IMR-90 (cell line): ENCODE results near the gene MYO1H. TPM values are rescaled to one million over a fixed set of nuclear protein-coding genes. Genes with fewer than 3 reads are reported as not detected.
"Not testable (repeated sequence)": the region's sequence is repeated elsewhere in the genome, so short reads cannot be mapped to it uniquely, and the experiment has no call there.

Source experiments
- ATAC-seq: fragments of 200-7000 bp; cut with Tn5 transposase; 2 replicates; pipeline ENCODE4 v1.9.1; 2020; ENCODE audit warnings: low read depth, mild to moderate bottlenecking, moderate library complexity
- BruUV-seq: library from RNA; stranded (reverse); fragments of 400-500 nt; replicated peaks from 2 replicates; lab custom pipeline; 2021; lab: Mats Ljungman, UMichigan
- CTCF ChIA-PET: fragments of 300-600 bp; formaldehyde crosslinking; extraction: SDS; loops from one replicate; lab custom pipeline; 2021; ENCODE audit warnings: antibody characterized with exemption; lab: Yijun Ruan, JAX
- POLR2A ChIA-PET: fragments of 300-600 bp; sonication (Branson Sonifier 250); formaldehyde crosslinking; loops from one replicate; lab custom pipeline; 2022; ENCODE audit warnings: antibody characterized with exemption; ENCODE audit not compliant: unreplicated experiment; lab: Charles Lee
- DNase-seq: peaks from one replicate; pipeline ENCODE4 v3.0.0; 2013
- H2AFZ ChIP-seq: replicated peaks from 2 replicates; pipeline ENCODE3; 2013; ENCODE audit warnings: low read length, mild to moderate bottlenecking; ENCODE audit not compliant: poor library complexity
- H2AK5ac ChIP-seq: 2 replicates; pipeline ENCODE4 v1.6.1; 2013; ENCODE audit warnings: low read depth, low read length, inconsistent platforms
- H2AK9ac ChIP-seq: replicated peaks from 2 replicates; pipeline ENCODE3; 2013; ENCODE audit warnings: mild to moderate bottlenecking, low read depth, low read length, moderate library complexity; ENCODE audit not compliant: poor library complexity
- H2BK120ac ChIP-seq: 2 replicates; pipeline ENCODE4 v1.6.1; 2013; ENCODE audit warnings: low read depth, low read length, inconsistent platforms
- H2BK15ac ChIP-seq: 3 replicates; pipeline ENCODE4 v1.6.1; 2013; ENCODE audit warnings: low read depth, low read length, inconsistent platforms
- H2BK20ac ChIP-seq: 2 replicates; pipeline ENCODE4 v1.6.1; 2013; ENCODE audit warnings: low read depth, mild to moderate bottlenecking, inconsistent platforms, low read length, moderate library complexity
- H2BK5ac ChIP-seq: 2 replicates; pipeline ENCODE4 v1.6.1; 2013; ENCODE audit warnings: mild to moderate bottlenecking, low read depth, low read length, inconsistent platforms; ENCODE audit not compliant: poor library complexity, severe bottlenecking
- H3K14ac ChIP-seq: replicated peaks from 2 replicates; pipeline ENCODE4 v1.6.1; 2013; ENCODE audit warnings: low read depth, low read length, inconsistent platforms
- H3K18ac ChIP-seq: 2 replicates; pipeline ENCODE4 v1.6.1; 2013; ENCODE audit warnings: low read depth, low read length, control low read depth
- H3K23ac ChIP-seq: 2 replicates; pipeline ENCODE4 v1.6.1; 2013; ENCODE audit warnings: low read depth, low read length, inconsistent platforms
- H3K27ac ChIP-seq: 2 replicates; pipeline ENCODE4 v1.5.1; 2013; ENCODE audit warnings: mild to moderate bottlenecking, control low read depth, low read length; ENCODE audit not compliant: insufficient read depth
- H3K27me3 ChIP-seq: 2 replicates; pipeline ENCODE4 v1.6.1; 2013; ENCODE audit warnings: low read length; ENCODE audit not compliant: control insufficient read depth, insufficient read depth
- H3K36me3 ChIP-seq: 2 replicates; pipeline ENCODE4 v1.6.1; 2013; ENCODE audit warnings: low read length, mixed read lengths; ENCODE audit not compliant: control insufficient read depth, insufficient read depth
- H3K4ac ChIP-seq: 2 replicates; pipeline ENCODE4 v1.6.1; 2013; ENCODE audit warnings: low read depth, low read length, inconsistent platforms
- H3K4me1 ChIP-seq: 2 replicates; pipeline ENCODE4 v1.6.1; 2013; ENCODE audit warnings: low read length, mixed read lengths; ENCODE audit not compliant: control insufficient read depth, insufficient read depth
- H3K4me2 ChIP-seq: 2 replicates; pipeline ENCODE4 v1.6.1; 2013; ENCODE audit warnings: low read depth, mild to moderate bottlenecking, control low read depth, low read length, moderate library complexity
- H3K4me3 ChIP-seq: 2 replicates; pipeline ENCODE4 v1.5.1; 2013; ENCODE audit warnings: low read depth, mild to moderate bottlenecking, control low read depth, low read length, moderate library complexity; ENCODE audit not compliant: insufficient read depth
- H3K56ac ChIP-seq: 2 replicates; pipeline ENCODE4 v1.6.1; 2013; ENCODE audit warnings: low read length, inconsistent platforms; ENCODE audit not compliant: insufficient read depth; ENCODE audit errors: extremely low read depth
- H3K79me1 ChIP-seq, 2 experiments: 2 replicates each; pipeline ENCODE4 v1.6.1; 2013; ENCODE audit warnings: low read length in 2 of 2, inconsistent platforms in 1 of 2, low read depth in 1 of 2
- H3K9ac ChIP-seq: 2 replicates; pipeline ENCODE4 v1.6.1; 2013; ENCODE audit warnings: low read depth, low read length, control low read depth
- H3K9me1 ChIP-seq: 2 replicates; pipeline ENCODE4 v1.6.1; 2013; ENCODE audit warnings: low read length, inconsistent platforms; ENCODE audit not compliant: insufficient read depth
- H3K9me3 ChIP-seq: 2 replicates; pipeline ENCODE4 v1.6.1; 2013; ENCODE audit warnings: low read length; ENCODE audit not compliant: control insufficient read depth, insufficient read depth
- H4K20me1 ChIP-seq: 2 replicates; pipeline ENCODE4 v1.6.1; 2013; ENCODE audit warnings: low read length, inconsistent platforms; ENCODE audit not compliant: insufficient read depth
- H4K5ac ChIP-seq: 2 replicates; pipeline ENCODE4 v1.6.1; 2013; ENCODE audit warnings: mild to moderate bottlenecking, low read depth, low read length, control low read depth
- H4K8ac ChIP-seq, 2 experiments: 2 replicates each; pipeline ENCODE4 v1.6.1; 2013; ENCODE audit warnings: low read depth in 2 of 2, low read length in 2 of 2, control low read depth in 1 of 2, inconsistent platforms in 1 of 2
- H4K91ac ChIP-seq: 2 replicates; pipeline ENCODE4 v1.6.1; 2013; ENCODE audit warnings: low read depth, low read length, inconsistent platforms; ENCODE audit not compliant: insufficient read depth
- WGBS, 2 experiments: methylation state at CpG; one replicate each; pipeline versions ENCODE4 v1.1.5 to v1.1.7; 2013; ENCODE audit warnings: missing lambda C conversion rate in 2 of 2; ENCODE audit not compliant: insufficient read length in 1 of 2; ENCODE audit errors: extremely low coverage in 2 of 2; 5-methylcytosine and 5-hydroxymethylcytosine counted together
- dilution Hi-C: fragments of 300-500 bp; cut with HindIII; formaldehyde crosslinking; loops from one replicate; pipeline ENCODE4 v1.14.3; 2018; ENCODE audit warnings: low sequenced_read_pairs; ENCODE audit not compliant: unreplicated experiment
- in situ Hi-C: fragments of 300-500 bp; cut with MboI; formaldehyde crosslinking; loops from 3 replicates; pipeline ENCODE4 v1.14.3; 2019; ENCODE audit warnings: low sequenced_read_pairs, inconsistent platforms, mixed read lengths
- intact Hi-C: fragments of 100-400 bp; cut with micrococcal nuclease; formaldehyde crosslinking; loops from 2 replicates; pipeline ENCODE4 v1.10.0; 2022
- polyA plus RNA-seq, 3 experiments: library from polyadenylated mRNA; depleted of rRNA; stranded (reverse); fragments of >200 nt; gene quantifications; 2 replicates each; pipeline ENCODE4 v1.2.3, GENCODE V29; 2012; ENCODE audit warnings: low replicate concordance in 1 of 3
- total RNA-seq: library from RNA; depleted of rRNA; stranded (reverse); fragments of >200 nt; gene quantifications from 2 replicates; pipeline ENCODE4 v1.2.3, GENCODE V29; 2012

MYO1H gene
- total and polyA plus RNA-seq, 2 of the 4 experiments (the other 2 are of a cell fraction): not detected

GRCh38 chr12:109439951-109440350 lies 92.3 kb downstream of the MYO1H start:
- not testable (repeated sequence) for H3K4me1 ChIP-seq, ATAC-seq
- POLR2A ChIA-PET: interaction anchor here (1.0 kb wide), 1 partner anchor 24 kb away, joined by 3 read pairs; no protein-coding TSS in a partner anchor

More at GRCh38 chr12:109439951-109440350, 92.3 kb downstream of the MYO1H start:
- H3K27me3 ChIP-seq, in situ Hi-C loops, H3K36me3 ChIP-seq, H3K4ac ChIP-seq, H3K18ac ChIP-seq, H4K20me1 ChIP-seq, H2AK9ac ChIP-seq, H3K4me3 ChIP-seq, H3K23ac ChIP-seq, H2AFZ ChIP-seq, intact Hi-C loops, H2AK5ac ChIP-seq, H3K9ac ChIP-seq, H3K4me2 ChIP-seq, H4K8ac ChIP-seq, H3K14ac ChIP-seq, H4K5ac ChIP-seq, H4K91ac ChIP-seq, H2BK15ac ChIP-seq, dilution Hi-C loops, H3K56ac ChIP-seq, H2BK20ac ChIP-seq, H2BK120ac ChIP-seq, DNase-seq, H2BK5ac ChIP-seq, H3K9me3 ChIP-seq, H3K27ac ChIP-seq, BruUV-seq: not testable (repeated sequence)
- WGBS, 2 experiments: 94% methylated on average over 9 of the region's 13 CpGs; no CpG with 5 or more reads in 1 of the 2 experiments
- CTCF ChIA-PET: interaction anchor here (0.6 to 1.0 kb wide), 2 partner anchors 12 to 36 kb away, joined by 5 to 6 read pairs; no protein-coding TSS in a partner anchor
- Histone ChIP-seq H3K79me1 (peaks cover 4 to 15% of the 10 kb centered on the region in 2 experiments; a peak in 3 of 4 replicates), H3K9me1 (peaks cover 10% of the 10 kb centered on the region)
